Measurements from ENCODE around the gene AP3B1. TPM values are rescaled to one million over a fixed set of nuclear protein-coding genes. Genes with fewer than 3 reads are reported as not detected.

Gene AP3B1
- total RNA-seq, 1 experiment from 2014 or later: 41.8 TPM

DNA sequence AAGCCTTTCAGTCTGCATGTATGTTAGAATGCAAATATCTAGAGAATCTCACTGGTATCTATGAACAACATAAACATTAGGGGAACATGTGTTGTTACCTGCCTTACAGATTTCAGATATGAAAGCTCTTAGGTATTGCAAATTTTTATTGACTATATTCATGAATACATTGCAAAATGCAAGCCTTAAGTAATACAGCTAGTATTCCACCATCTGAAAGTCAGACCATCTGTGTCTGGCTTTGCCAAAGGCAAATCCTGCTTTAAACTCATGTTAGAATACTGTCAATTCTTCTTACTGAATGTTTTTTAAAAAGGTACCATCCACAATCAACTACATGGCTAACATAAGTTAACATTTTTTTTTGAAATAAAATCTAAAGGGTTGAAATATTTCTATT, 215.6 kb downstream of the AP3B1 start:
- H2AK5ac ChIP-seq (ENCODE audit: insufficient read length, low read length): no peak overlapping the region
- no peak overlapping the region for H2AFZ ChIP-seq (ENCODE audit: low read length)
- no peak overlapping the region for H2BK5ac ChIP-seq (ENCODE audit: insufficient read length, low read length)
- H3K27ac Mint-ChIP-seq: no peak overlapping the region
- H4K91ac ChIP-seq (ENCODE audit: insufficient read length, low read depth, low read length): no peak overlapping the region
- TF ChIP-seq CTCF (conservative IDR thresholded peaks at IDR 0.05): no peak
- no peak overlapping the region for H4K8ac ChIP-seq (replicated peaks; ENCODE audit: insufficient read length, low read depth, low read length)
- H3K9me3 Mint-ChIP-seq: peaks cover 0 to 3% of the 10 kb centered on the region in 2 experiments; a peak in 2 of 5 replicates
- H3K79me2 ChIP-seq (ENCODE audit: insufficient read depth, low read length): no peaks in the 10 kb centered on the region
- no peak overlapping the region for H3K9ac ChIP-seq (ENCODE audit: extremely low read depth, insufficient read length, low read length)
- no peak overlapping the region for H3K4me2 ChIP-seq (ENCODE audit: insufficient read depth, insufficient read length, low read length)
- no peak overlapping the region for H2BK120ac ChIP-seq (ENCODE audit: low read depth, low read length, poor library complexity, severe bottlenecking)
- peaks cover 4 to 24% (median 10%) of the 10 kb centered on the region in 3 experiments; a peak in 5 of 7 replicates for H3K36me3 Mint-ChIP-seq (ENCODE audit: insufficient read depth in 1 of 3, low read depth in 3 of 3)
- no peak overlapping the region for H3K27ac ChIP-seq (ENCODE audit: insufficient read length, low read depth, low read length)
- no peak overlapping the region for H4K5ac ChIP-seq (ENCODE audit: insufficient read length, low read depth, low read length)
- no peak overlapping the region for H3T11ph ChIP-seq (ENCODE audit: low read length)
- no peaks in the 10 kb centered on the region for H3K23me2 ChIP-seq (ENCODE audit: insufficient read length, low read depth, low read length, poor library complexity, severe bottlenecking)
- H3K4me1 ChIP-seq (ENCODE audit: insufficient read depth, low read length): peaks cover 5% of the 10 kb centered on the region; the same call in 1 of the 2 replicates
- no peak overlapping the region for H3K18ac ChIP-seq (ENCODE audit: insufficient read length, low read depth, low read length)
- no peaks in the 10 kb centered on the region for H4K20me1 ChIP-seq (ENCODE audit: control insufficient read depth, insufficient read depth, insufficient read length)
- no peak overlapping the region for H3K4me3 Mint-ChIP-seq
- H3K56ac ChIP-seq (ENCODE audit: insufficient read length, low read depth, low read length): no peak overlapping the region
- H3K14ac ChIP-seq (ENCODE audit: insufficient read depth, low read length): no peak overlapping the region
- H3K23ac ChIP-seq (ENCODE audit: insufficient read length, low read depth, low read length): no peak overlapping the region
- H3K9me3 ChIP-seq (ENCODE audit: control insufficient read depth, low read depth, low read length): no peaks in the 10 kb centered on the region
- no peak for DNase-seq
- H2BK12ac ChIP-seq (ENCODE audit: insufficient read length, low read depth, low read length): no peak overlapping the region
- no peaks in the 10 kb centered on the region for H3K27me3 Mint-ChIP-seq (ENCODE audit: low read depth)
- H2BK20ac ChIP-seq (ENCODE audit: low read depth, low read length, poor library complexity, severe bottlenecking): no peak overlapping the region
- H3K4ac ChIP-seq (ENCODE audit: low read depth, low read length): no peak overlapping the region
- no peaks in the 10 kb centered on the region for H3K27me3 ChIP-seq (ENCODE audit: insufficient read depth, low read length)
- H3K79me1 ChIP-seq (ENCODE audit: insufficient read depth, low read depth, low read length, poor library complexity, severe bottlenecking): no peaks in the 10 kb centered on the region
- peaks cover 12% of the 10 kb centered on the region in 2 experiments for H3K4me1 Mint-ChIP-seq
- no peak overlapping the region for H2BK15ac ChIP-seq (ENCODE audit: low read depth, low read length)

All from H9 (cell line).